Left ventricle myocardium inferior (tissue), 1 donor: Measurements from ENCODE around the gene ARHGAP45. TPM values are rescaled to one million over a fixed set of nuclear protein-coding genes. Genes with fewer than 3 reads are reported as not detected.
A peak's percentile ranks its signal among the peaks of the same experiment; 100 is the strongest.

Experiments used
- DNase-seq: peaks from one replicate; pipeline ENCODE4 v3.0.0-alpha.2; 2020
- H3K27ac ChIP-seq: fragments of 200-600 bp; replicated peaks from 2 replicates; pipeline ENCODE4 v1.8.0; 2021
- H3K27me3 ChIP-seq: fragments of 200-600 bp; 2 replicates; pipeline ENCODE4 v1.8.0; 2021; ENCODE audit warnings: low read depth
- H3K36me3 ChIP-seq: fragments of 200-600 bp; 2 replicates; pipeline ENCODE4 v1.8.0; 2021
- H3K4me1 ChIP-seq: fragments of 200-600 bp; 2 replicates; pipeline ENCODE4 v1.8.0; 2021
- H3K4me3 ChIP-seq: fragments of 200-600 bp; 2 replicates; pipeline ENCODE4 v1.8.0; 2021; ENCODE audit warnings: mild to moderate bottlenecking, moderate library complexity
- H3K9me3 ChIP-seq: fragments of 200-600 bp; replicated peaks from 2 replicates; pipeline ENCODE4 v1.8.0; 2021
- intact Hi-C: fragments of 100-400 bp; cut with micrococcal nuclease; formaldehyde crosslinking; loops from one replicate; pipeline ENCODE4 v1.11.0; 2022
- total RNA-seq: library from RNA; stranded (reverse); fragmentation: NEBNext Ultra II Directional; extraction: Animal tissue kit (Norgen Biotek cat#: 25700); gene quantifications from one replicate; pipeline ENCODE4 v1.2.1, GENCODE V29; 2021
- TF ChIP-seq, protein P1 (sequence below): fragments of 200-600 bp; IDR thresholded peaks from 2 replicates; pipeline ENCODE4 v1.8.0; 2021; ENCODE audit warnings: antibody characterized with exemption, mild to moderate bottlenecking, borderline replicate concordance
- donor health status: DM: no; HTN: yes; CAD: no; lungs with severe emphysema.

ARHGAP45 gene
- total RNA-seq, 1 donor from 2014 or later, result 4.8 TPM

DNA sequence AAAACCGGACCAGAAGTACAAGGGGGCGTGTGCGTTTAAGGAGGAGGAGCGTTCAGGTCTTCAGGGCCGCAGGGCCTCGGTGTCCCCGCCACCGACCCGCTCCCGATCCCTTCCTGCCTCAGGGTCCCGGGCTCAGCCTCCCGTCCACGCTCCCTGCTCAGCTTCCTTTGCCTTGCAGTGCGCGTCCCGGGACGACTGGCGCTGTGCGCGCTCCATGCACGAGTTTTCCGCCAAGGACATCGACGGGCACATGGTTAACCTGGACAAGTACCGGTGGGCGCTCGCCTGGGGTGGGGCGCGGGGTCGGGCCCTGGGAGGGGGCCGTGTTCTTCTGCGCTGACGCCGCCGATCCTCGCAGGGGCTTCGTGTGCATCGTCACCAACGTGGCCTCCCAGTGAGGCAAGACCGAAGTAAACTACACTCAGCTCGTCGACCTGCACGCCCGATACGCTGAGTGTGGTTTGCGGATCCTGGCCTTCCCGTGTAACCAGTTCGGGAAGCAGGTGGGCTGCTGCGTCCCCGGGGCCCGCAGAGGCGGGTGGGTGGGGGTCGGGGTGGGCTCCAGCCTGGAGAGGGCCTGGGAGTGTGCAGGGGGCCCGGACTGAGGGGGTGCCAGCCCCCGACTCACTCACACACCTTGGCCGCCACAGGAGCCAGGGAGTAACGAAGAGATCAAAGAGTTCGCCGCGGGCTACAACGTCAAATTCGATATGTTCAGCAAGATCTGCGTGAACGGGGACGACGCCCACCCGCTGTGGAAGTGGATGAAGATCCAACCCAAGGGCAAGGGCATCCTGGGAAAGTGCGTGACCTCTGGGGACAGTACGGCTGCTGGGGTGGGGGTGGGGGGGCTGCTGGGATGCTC, 38.3 kb downstream of the ARHGAP45 start:
- peaks cover 69% of the 10 kb centered on the region for H3K4me1 ChIP-seq
- H3K9me3 ChIP-seq, result no peaks in the 10 kb centered on the region
- peak overlapping the region; percentile 95 for H3K4me3 ChIP-seq
- H3K27me3 ChIP-seq, result no peaks in the 10 kb centered on the region
- peaks cover 44% of the 10 kb centered on the region for H3K36me3 ChIP-seq
- TF ChIP-seq, protein P1, sequence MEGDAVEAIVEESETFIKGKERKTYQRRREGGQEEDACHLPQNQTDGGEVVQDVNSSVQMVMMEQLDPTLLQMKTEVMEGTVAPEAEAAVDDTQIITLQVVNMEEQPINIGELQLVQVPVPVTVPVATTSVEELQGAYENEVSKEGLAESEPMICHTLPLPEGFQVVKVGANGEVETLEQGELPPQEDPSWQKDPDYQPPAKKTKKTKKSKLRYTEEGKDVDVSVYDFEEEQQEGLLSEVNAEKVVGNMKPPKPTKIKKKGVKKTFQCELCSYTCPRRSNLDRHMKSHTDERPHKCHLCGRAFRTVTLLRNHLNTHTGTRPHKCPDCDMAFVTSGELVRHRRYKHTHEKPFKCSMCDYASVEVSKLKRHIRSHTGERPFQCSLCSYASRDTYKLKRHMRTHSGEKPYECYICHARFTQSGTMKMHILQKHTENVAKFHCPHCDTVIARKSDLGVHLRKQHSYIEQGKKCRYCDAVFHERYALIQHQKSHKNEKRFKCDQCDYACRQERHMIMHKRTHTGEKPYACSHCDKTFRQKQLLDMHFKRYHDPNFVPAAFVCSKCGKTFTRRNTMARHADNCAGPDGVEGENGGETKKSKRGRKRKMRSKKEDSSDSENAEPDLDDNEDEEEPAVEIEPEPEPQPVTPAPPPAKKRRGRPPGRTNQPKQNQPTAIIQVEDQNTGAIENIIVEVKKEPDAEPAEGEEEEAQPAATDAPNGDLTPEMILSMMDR, result no peak
- H3K27ac ChIP-seq, result peak overlapping the region; percentile 99
- no peak for DNase-seq
- intact Hi-C loops, result no loop called here

DNA sequence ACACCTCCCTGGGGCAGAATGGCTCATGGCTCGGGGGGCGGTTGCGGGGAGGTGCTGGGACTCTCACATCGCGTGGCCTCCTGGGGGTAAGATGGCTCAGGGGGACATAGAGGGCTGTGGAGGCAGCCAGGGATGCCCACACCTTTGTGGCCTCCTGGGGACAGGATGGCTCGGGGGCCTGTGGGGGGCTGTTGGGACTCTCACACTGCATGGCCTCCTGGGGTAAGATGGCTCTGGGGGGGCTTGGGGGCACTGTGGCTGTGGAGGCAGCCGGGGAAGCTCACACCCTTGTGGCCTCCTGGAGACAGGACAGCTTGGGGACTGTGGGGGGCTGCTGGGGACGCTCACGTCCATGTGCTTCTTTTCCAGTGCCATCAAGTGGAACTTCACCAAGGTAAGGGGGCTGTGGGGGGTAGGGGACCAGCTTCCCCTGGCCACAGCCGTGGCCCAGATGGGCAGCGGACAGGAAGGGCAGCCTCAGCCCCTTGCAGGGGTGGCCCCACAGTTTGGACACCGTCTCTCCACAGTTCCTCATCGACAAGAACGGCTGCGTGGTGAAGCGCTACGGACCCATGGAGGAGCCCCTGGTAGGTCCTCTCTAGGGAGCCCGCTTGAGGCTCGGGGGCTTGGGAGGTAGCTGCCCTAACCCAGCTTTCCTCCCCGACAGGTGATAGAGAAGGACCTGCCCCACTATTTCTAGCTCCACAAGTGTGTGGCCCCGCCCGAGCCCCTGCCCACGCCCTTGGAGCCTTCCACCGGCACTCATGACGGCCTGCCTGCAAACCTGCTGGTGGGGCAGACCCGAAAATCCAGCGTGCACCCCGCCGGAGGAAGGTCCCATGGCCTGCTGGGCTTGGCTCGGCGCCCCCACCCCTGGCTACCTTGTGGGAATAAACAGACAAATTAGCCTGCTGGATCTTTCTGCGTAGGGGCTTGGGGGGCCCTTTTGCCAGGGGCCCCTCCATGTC, 39.2 kb downstream of the ARHGAP45 start:
- Histone ChIP-seq H3K27me3 (no peaks in the 10 kb centered on the region), H3K36me3 (peaks cover 51% of the 10 kb centered on the region), H3K4me3 (peak overlapping the region; percentile 95)

GRCh38 chr19:1106841-1107660, 40.1 kb downstream of the ARHGAP45 start:
- DNase-seq, result no peak
- TF ChIP-seq, protein P1, result no peak
- Histone ChIP-seq H3K4me1 (peaks cover 58% of the 10 kb centered on the region), H3K9me3 (no peaks in the 10 kb centered on the region), H3K36me3 (peaks cover 55% of the 10 kb centered on the region), H3K4me3 (no peak overlapping the region), H3K27ac (no peak overlapping the region), H3K27me3 (no peaks in the 10 kb centered on the region)
- intact Hi-C loops, result no loop called here

More for the DNA sequence above, 39.2 kb downstream of the ARHGAP45 start:
- no peaks in the 10 kb centered on the region for H3K9me3 ChIP-seq
- intact Hi-C loops, result no loop called here
- peak overlapping the region; percentile 16 for H3K27ac ChIP-seq
- no peak for DNase-seq
- H3K4me1 ChIP-seq, result peaks cover 61% of the 10 kb centered on the region
- TF ChIP-seq, protein P1, result no peak

DNA sequence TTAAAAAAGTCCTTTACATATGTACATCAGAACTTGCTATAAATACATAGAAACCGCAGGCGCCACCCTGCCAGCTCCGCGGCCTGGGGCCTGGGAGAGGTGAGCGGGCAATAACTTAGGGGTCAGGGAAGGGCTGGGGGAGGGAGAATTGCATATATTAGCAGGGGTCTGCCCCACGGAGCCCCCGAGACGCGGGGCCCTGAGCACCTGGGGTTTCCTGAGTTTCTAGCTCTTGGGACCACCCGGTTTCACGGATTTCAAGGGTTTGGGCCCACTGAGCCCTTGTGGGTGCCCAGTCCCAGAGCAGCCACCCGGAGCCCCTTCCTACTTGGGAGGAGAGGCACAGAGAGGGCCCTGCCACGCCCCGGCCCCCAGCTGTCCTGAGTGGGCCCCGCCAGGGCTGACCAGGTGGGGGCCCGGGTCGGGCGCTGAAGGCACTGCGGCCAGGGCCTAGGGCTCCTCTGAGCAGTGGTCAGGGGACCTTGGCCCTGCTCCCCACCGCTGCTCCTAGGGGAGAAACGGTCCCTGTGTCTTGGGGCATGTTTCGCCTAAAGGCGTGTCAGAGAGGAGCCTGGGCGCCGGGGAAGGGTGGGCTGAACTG, 40.8 kb downstream of the ARHGAP45 start:
- H3K4me3 ChIP-seq, result no peak overlapping the region
- H3K4me1 ChIP-seq, result peaks cover 58% of the 10 kb centered on the region
- H3K9me3 ChIP-seq, result no peaks in the 10 kb centered on the region
- intact Hi-C loops, result no loop called here
- TF ChIP-seq, protein P1, result no peak
- peaks cover 62% of the 10 kb centered on the region for H3K36me3 ChIP-seq
- H3K27ac ChIP-seq, result no peak overlapping the region
- no peaks in the 10 kb centered on the region for H3K27me3 ChIP-seq
- no peak for DNase-seq
